Epithelial cell of proximal tubule (primary cell): ENCODE measurements around the gene TMC3. TPM values are rescaled to one million over a fixed set of nuclear protein-coding genes. Genes with fewer than 3 reads are reported as not detected.

Experiments used
- DNase-seq: peaks from one replicate; pipeline ENCODE4 v3.0.0-alpha.2; 2011; ENCODE audit warnings: low read depth
- H3K4me3 ChIP-seq: 2 replicates; pipeline ENCODE4 v1.5.1; 2011; ENCODE audit warnings: low read depth, mild to moderate bottlenecking, low read length
- CTCF ChIP-seq: conservative IDR thresholded peaks from 2 replicates; pipeline ENCODE4 v1.5.1; 2012; ENCODE audit warnings: low read depth, mild to moderate bottlenecking, low read length
- total RNA-seq: library from RNA; depleted of rRNA; stranded (reverse); fragments of >200 nt; gene quantifications from 2 replicates; pipeline ENCODE4 v1.2.3, GENCODE V29; 2015

Gene TMC3
- total RNA-seq, 1 donor from 2014 or later, result not detected

GRCh38 chr15:81302701-81303109 lies 71.3 kb downstream of the TMC3 start:
- DNase-seq, result no peak
- TF ChIP-seq CTCF, result no peak

GRCh38 chr15:81301815-81302399 lies 72.1 kb downstream of the TMC3 start:
- DNase-seq, result no peak
- H3K4me3 ChIP-seq, result no peak overlapping the region
- TF ChIP-seq CTCF, result no peak

More at GRCh38 chr15:81302701-81303109, 71.3 kb downstream of the TMC3 start:
- H3K4me3 ChIP-seq, result no peak overlapping the region

GRCh38 chr15:81301385-81301784 lies 72.6 kb downstream of the TMC3 start:
- TF ChIP-seq CTCF, result no peak
- no peak overlapping the region for H3K4me3 ChIP-seq
- DNase-seq, result no peak

- no peak for TF ChIP-seq CTCF
- no peak overlapping the region for H3K4me3 ChIP-seq
- DNase-seq, result no peak
These were observed 74.3 kb downstream of the TMC3 start for GRCh38 chr15:81299630-81300273.

- H3K4me3 ChIP-seq, result no peak overlapping the region
- TF ChIP-seq CTCF, result no peak
- DNase-seq, result no peak
These were observed 74.9 kb downstream of the TMC3 start for GRCh38 chr15:81299156-81299555.

- no peak for DNase-seq
- TF ChIP-seq CTCF, result no peak
- H3K4me3 ChIP-seq, result no peak overlapping the region
These were observed 75.4 kb downstream of the TMC3 start for GRCh38 chr15:81298611-81299010.
